ENCODE results near the gene TNFRSF6B.

DNA sequence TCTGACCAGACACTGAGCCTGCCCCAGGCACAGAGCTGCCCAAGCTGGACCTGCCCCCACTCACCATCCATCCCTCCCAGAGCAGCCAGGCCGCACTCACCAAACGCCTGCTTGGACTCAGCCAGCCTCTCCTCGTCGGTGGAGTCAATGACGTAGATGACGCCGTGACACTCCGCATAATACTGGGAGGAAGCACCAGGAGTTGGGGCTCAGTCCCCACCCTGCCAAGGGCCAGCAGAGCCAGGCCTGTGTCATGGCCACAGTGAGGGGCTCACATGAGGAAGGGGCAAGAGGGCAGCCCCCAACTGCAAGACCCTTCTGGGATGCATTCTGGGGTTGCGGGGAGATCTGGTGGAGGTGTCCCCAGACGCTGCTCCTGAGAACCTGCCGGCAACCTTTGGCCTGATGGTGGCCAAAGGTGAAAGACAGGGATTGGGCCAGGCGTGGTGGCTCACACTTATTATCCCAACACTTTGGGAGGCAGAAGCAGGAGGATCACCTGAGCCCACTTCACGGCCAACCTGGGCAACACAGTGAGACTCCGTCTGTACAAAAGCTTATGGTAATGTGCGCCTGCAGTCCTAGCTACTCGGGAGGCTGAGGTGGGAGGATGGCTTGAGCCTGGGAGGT lies 5.7 kb downstream of the TNFRSF6B start:
- TF ChIP-seq, protein P1, sequence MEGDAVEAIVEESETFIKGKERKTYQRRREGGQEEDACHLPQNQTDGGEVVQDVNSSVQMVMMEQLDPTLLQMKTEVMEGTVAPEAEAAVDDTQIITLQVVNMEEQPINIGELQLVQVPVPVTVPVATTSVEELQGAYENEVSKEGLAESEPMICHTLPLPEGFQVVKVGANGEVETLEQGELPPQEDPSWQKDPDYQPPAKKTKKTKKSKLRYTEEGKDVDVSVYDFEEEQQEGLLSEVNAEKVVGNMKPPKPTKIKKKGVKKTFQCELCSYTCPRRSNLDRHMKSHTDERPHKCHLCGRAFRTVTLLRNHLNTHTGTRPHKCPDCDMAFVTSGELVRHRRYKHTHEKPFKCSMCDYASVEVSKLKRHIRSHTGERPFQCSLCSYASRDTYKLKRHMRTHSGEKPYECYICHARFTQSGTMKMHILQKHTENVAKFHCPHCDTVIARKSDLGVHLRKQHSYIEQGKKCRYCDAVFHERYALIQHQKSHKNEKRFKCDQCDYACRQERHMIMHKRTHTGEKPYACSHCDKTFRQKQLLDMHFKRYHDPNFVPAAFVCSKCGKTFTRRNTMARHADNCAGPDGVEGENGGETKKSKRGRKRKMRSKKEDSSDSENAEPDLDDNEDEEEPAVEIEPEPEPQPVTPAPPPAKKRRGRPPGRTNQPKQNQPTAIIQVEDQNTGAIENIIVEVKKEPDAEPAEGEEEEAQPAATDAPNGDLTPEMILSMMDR (IDR thresholded peaks at IDR 0.05), result no peak
- TF ChIP-seq POLR2A (IDR thresholded peaks at IDR 0.05), result no peak
